ENCODE results near the gene TAGLN3.

The TAGLN3 gene

DNA sequence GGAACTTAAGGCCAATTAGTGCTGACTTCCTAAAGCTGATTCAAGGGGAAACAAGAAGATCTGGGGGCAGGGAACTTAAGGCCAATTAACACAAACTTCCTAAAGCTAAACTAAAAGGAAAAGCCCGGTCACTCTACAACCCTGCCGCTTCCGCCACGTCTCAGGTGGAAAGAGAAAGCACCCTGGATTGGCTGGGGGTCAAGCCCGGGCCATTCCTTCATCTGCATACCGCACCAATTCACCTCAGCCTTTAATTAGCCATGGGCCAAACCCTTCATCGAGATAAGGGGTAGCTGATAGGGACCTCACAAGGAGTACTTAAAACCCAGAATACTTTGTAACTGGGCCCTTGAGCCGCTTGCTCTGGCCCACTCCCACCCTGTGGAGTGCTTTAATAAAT, 50.2 kb downstream of the TAGLN3 start:
- no peak for DNase-seq (ENCODE audit: low spot score)

DNA sequence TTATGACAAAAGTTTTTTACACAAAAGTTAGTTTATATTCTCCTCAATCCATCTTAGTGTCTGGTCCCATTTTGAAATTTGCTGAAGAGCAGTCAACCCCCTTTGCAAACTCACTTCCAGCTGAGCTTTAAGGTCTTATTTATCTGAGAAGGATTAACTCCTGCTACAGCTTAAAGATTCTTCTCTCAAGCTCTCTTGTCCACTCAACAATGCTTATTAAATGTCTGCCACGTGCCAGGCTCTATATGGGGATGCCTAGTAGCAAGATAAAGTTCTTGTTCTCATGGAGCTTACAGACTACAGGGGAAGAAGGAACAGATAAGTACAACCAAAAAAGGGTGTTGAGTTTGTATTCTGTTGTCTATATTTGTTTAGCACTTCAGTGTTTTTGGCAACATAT, 54.5 kb downstream of the TAGLN3 start:
- no peak for DNase-seq (ENCODE audit: low spot score)

DNA sequence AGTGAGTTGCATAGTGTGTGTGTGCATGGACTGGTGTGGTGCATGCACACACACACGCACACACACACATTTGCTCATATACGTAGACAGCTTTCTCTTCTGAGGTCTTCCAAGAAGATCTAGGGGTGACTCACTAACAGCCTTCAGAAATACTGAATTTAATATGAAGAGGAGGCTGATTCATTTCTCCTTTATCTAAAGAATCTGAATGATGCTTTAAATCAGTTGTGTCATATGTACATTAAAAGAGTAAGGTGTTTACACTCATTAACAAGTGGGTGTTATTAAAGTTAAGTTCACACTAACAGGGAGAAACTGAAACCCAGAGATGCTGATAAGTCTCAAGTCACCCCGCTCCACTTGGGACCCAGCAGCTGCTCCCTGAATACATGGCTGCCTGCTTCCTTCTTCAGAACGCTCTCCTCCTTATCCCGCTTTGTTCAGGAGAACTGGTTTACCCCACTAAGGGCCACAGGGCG, 57.8 kb downstream of the TAGLN3 start:
- DNase-seq (ENCODE audit: low spot score): no peak

DNA sequence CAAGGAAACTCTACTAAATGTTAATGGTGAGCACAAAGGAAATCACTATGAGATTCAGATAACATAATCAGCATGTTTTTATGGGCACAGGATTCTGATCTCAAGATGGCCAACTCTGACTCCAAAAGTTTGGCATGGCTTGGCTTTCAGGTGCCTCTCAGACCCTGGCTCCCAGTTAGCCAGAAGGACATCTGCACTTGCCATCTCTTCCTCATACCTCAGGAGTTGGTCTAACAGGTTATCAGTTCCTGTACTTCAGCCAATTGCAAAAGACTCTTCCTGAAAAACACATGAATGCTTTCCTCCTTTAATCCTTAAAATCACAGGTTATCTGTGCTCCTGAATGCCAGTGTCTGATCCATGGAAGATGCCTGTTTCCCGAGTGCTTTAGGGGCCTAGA, 60.8 kb downstream of the TAGLN3 start:
- DNase-seq (ENCODE audit: low spot score): no peak

DNA sequence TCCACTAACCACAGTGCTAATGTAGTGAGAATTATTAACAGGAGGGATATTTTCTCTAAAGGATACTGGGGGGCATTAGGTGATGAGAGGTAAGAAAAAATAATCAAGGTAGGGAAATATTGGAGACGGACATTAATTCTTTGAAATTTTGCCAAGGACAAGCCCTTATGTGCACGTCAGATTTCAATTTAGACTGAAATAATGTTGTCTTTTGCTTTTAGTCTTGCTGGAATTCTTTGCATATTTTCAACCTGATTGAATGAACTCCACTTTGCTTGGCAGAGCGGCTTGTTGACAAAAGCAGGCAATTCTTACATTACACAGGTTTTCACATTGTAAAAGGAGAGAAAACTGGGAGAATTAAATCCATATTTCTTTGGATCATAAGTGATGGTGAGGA, 62.4 kb downstream of the TAGLN3 start:
- DNase-seq (ENCODE audit: low spot score): no peak
